Gastrocnemius medialis (tissue), 4 donors: Measurements from ENCODE around the gene SLC39A6. TPM values are rescaled to one million over a fixed set of nuclear protein-coding genes. Genes with fewer than 3 reads are reported as not detected.
"Not testable (repeated sequence)": the region's sequence is repeated elsewhere in the genome, so short reads cannot be mapped to it uniquely, and the experiment has no call there.

ENCODE experiments used
- ATAC-seq, 2 donors: fragments of 150-250 bp; one replicate each; pipeline ENCODE4 v1.9.1; 2016
- DNase-seq, 2 donors: peaks; one replicate each; pipeline ENCODE4 v3.0.0-alpha.2; 2019
- H3K27ac ChIP-seq, 4 donors: fragments of 200-600 bp; sonication (generic); 1 replicate in 1 of 4; 2 replicates in 3 of 4; pipeline ENCODE4 v1.5.1; 2016 to 2018; ENCODE audit warnings: mild to moderate bottlenecking in 2 of 4, moderate library complexity in 1 of 4
- H3K27me3 ChIP-seq, 3 donors: fragments of 200-600 bp; sonication (generic) in 2 of 3; 1 replicate in 1 of 3; 2 replicates in 2 of 3; pipeline versions ENCODE4 v1.5.1 to v1.6.0; 2016 to 2019; ENCODE audit warnings: mild to moderate bottlenecking in 1 of 3, moderate library complexity in 1 of 3
- H3K36me3 ChIP-seq, 2 donors: fragments of 200-600 bp; sonication (generic) in 1 of 2; one replicate each; pipeline ENCODE4 v1.5.1; 2017 to 2018
- H3K4me1 ChIP-seq, 2 donors: fragments of 200-600 bp; sonication (generic) in 1 of 2; one replicate each; pipeline ENCODE4 v1.5.1; 2016 to 2017; ENCODE audit warnings: mild to moderate bottlenecking in 2 of 2
- H3K4me3 ChIP-seq, 4 donors: fragments of 200-600 bp; sonication (generic) in 3 of 4; 1 replicate in 1 of 4; 2 replicates in 3 of 4; pipeline ENCODE4 v1.5.1; 2016 to 2019; ENCODE audit warnings: mild to moderate bottlenecking in 2 of 4
- H3K9me3 ChIP-seq, 3 donors: fragments of 200-600 bp; sonication (generic) in 2 of 3; 1 replicate in 1 of 3; 2 replicates in 2 of 3; pipeline ENCODE4 v1.5.1; 2016 to 2019
- CTCF ChIP-seq, 5 experiments: fragments of 450-650 bp in 3 of 5; fragments of 200-600 bp in 2 of 5; sonication (generic) in 2 of 5; IDR thresholded peaks in 4 of 5; conservative IDR thresholded peaks in 1 of 5; 1 replicate in 4 of 5; 2 replicates in 1 of 5; pipeline ENCODE4 v1.5.1; 2016 to 2019; ENCODE audit warnings: antibody characterized with exemption in 5 of 5, mild to moderate bottlenecking in 3 of 5, moderate library complexity in 3 of 5
- POLR2A ChIP-seq, 2 donors: fragments of 450-650 bp; IDR thresholded peaks; one replicate each; pipeline ENCODE4 v1.6.1; 2017; ENCODE audit warnings: antibody characterized with exemption in 2 of 2, mild to moderate bottlenecking in 2 of 2, moderate library complexity in 2 of 2
- in situ Hi-C, 4 donors: fragments of 200-750 bp; cut with MboI; loops; one replicate each; pipeline versions ENCODE4 v1.15.0 to v1.8.0; 2017; ENCODE audit warnings: low sequenced_read_pairs in 4 of 4
- intact Hi-C: fragments of 100-400 bp; cut with DNase I; formaldehyde crosslinking; loops from one replicate; pipeline ENCODE4 v1.15.1; 2023; ENCODE audit warnings: low total_unique reads
- total RNA-seq, 4 donors: library from RNA; depleted of rRNA; stranded (reverse); fragments of >200 nt; gene quantifications; one replicate each; pipeline versions ENCODE4 v1.1.0 to v1.2.3, GENCODE V29; 2016

SLC39A6 gene
- total RNA-seq, 4 donors from 2014 or later: 16.7 to 24.7 (median 18.3) TPM

- Histone ChIP-seq H3K27ac (no peak overlapping the region), H3K9me3 (no peaks in the 10 kb centered on the region), H3K4me1 (peaks cover 6 to 10% of the 10 kb centered on the region in 2 donors), H3K27me3 (no peaks in the 10 kb centered on the region), H3K36me3 (peaks cover 0 to 44% of the 10 kb centered on the region in 2 donors), H3K4me3 (no peak overlapping the region)
- TF ChIP-seq POLR2A (IDR thresholded peaks at IDR 0.05) (no peak), CTCF (IDR thresholded peaks at IDR 0.05 in 4 of 5, conservative IDR thresholded peaks at IDR 0.05 in 1 of 5) (no peak)
- in situ Hi-C loops (loop anchor here in 1 of 4 donors (5.0 kb wide), 1 partner anchor 58 kb away; the partner anchor contains the start of gene RPRD1A), intact Hi-C loops (loop anchor here (5.0 kb wide), 1 partner anchor 172 kb away; the partner anchor contains the start of gene FHOD3)
- ATAC-seq (no peak), DNase-seq (no peak)
Measured at GRCh38 chr18:36124841-36125240, 4.3 kb downstream of the SLC39A6 start.

GRCh38 chr18:36120297-36120696 is 8.8 kb downstream of the SLC39A6 start:
- no peak for DNase-seq
- Histone ChIP-seq H3K4me3 (no peak overlapping the region), H3K4me1 (no peaks in the 10 kb centered on the region), H3K27ac (no peak overlapping the region), H3K9me3 (no peaks in the 10 kb centered on the region), H3K36me3 (peaks cover 0 to 62% of the 10 kb centered on the region in 2 donors), H3K27me3 (no peaks in the 10 kb centered on the region)
- no peak for TF ChIP-seq CTCF (IDR thresholded peaks at IDR 0.05 in 4 of 5, conservative IDR thresholded peaks at IDR 0.05 in 1 of 5)
- TF ChIP-seq POLR2A (IDR thresholded peaks at IDR 0.05): no peak
- in situ Hi-C loops (no loop called here), intact Hi-C loops (no loop called here)
- no peak for ATAC-seq

GRCh38 chr18:36116771-36117170 is 12.4 kb downstream of the SLC39A6 start:
- ATAC-seq, H3K27me3 ChIP-seq, in situ Hi-C loops, intact Hi-C loops, H3K27ac ChIP-seq, H3K4me3 ChIP-seq, DNase-seq, H3K9me3 ChIP-seq, H3K4me1 ChIP-seq: not testable (repeated sequence)
- H3K36me3 ChIP-seq: peaks cover 0 to 63% of the 10 kb centered on the region in 2 donors

GRCh38 chr18:36114738-36115137 is 14.4 kb downstream of the SLC39A6 start:
- no peak for ATAC-seq
- Histone ChIP-seq H3K36me3 (peaks cover 0 to 56% of the 10 kb centered on the region in 2 donors), H3K9me3 (no peaks in the 10 kb centered on the region), H3K4me3 (no peak overlapping the region), H3K4me1 (no peaks in the 10 kb centered on the region), H3K27ac (no peak overlapping the region), H3K27me3 (no peaks in the 10 kb centered on the region)
- intact Hi-C loops: no loop called here
- in situ Hi-C loops: no loop called here
- TF ChIP-seq CTCF (IDR thresholded peaks at IDR 0.05 in 4 of 5, conservative IDR thresholded peaks at IDR 0.05 in 1 of 5) (no peak), POLR2A (IDR thresholded peaks at IDR 0.05) (no peak)
- DNase-seq: no peak

GRCh38 chr18:36114251-36114650 is 14.9 kb downstream of the SLC39A6 start:
- intact Hi-C loops (no loop called here), in situ Hi-C loops (no loop called here)
- Histone ChIP-seq H3K27me3 (no peaks in the 10 kb centered on the region), H3K36me3 (peaks cover 0 to 52% of the 10 kb centered on the region in 2 donors), H3K9me3 (no peaks in the 10 kb centered on the region), H3K4me3 (no peak overlapping the region), H3K4me1 (no peaks in the 10 kb centered on the region), H3K27ac (no peak overlapping the region)
- TF ChIP-seq POLR2A (IDR thresholded peaks at IDR 0.05) (no peak), CTCF (IDR thresholded peaks at IDR 0.05 in 4 of 5, conservative IDR thresholded peaks at IDR 0.05 in 1 of 5) (no peak)
- no peak for ATAC-seq
- DNase-seq: no peak
